B cell (primary cell): ENCODE measurements around the gene NEUROD2. TPM values are rescaled to one million over a fixed set of nuclear protein-coding genes. Genes with fewer than 3 reads are reported as not detected.

ENCODE experiments used
- ATAC-seq: fragments of 200-7000 bp; cut with Tn5 transposase; one replicate; pipeline ENCODE4 v1.10.0; 2021; ENCODE audit warnings: low read depth, mild to moderate bottlenecking, moderate number of reproducible peaks, moderate library complexity
- CTCF ChIA-PET: fragments of 350-600 bp; sonication (Branson Sonifier 250); formaldehyde crosslinking; loops from one replicate; lab custom pipeline; 2021; ENCODE audit warnings: antibody characterized with exemption, inconsistent platforms; lab: Charles Lee
- POLR2A ChIA-PET: fragments of 350-600 bp; sonication (Branson Sonifier 250); formaldehyde crosslinking; loops from one replicate; lab custom pipeline; 2021; ENCODE audit warnings: antibody characterized with exemption; lab: Charles Lee
- DNase-seq: peaks from one replicate; pipeline ENCODE4 v3.0.0; 2013
- H2AFZ ChIP-seq: 2 replicates; pipeline ENCODE4 v1.6.1; 2012; ENCODE audit warnings: mild to moderate bottlenecking, low read depth, low read length; ENCODE audit not compliant: insufficient read depth, poor library complexity, severe bottlenecking
- H3K27ac ChIP-seq, 2 donors: 1 replicate in 1 of 2; 2 replicates in 1 of 2; pipeline ENCODE4 v1.5.1; 2012 to 2013; ENCODE audit warnings: low read length in 2 of 2, mild to moderate bottlenecking in 2 of 2, moderate library complexity in 1 of 2
- H3K27me3 ChIP-seq, 4 experiments: fragments of 200-600 bp in 1 of 4; sonication (generic) in 1 of 4; replicated peaks in 1 of 4; 1 replicate in 2 of 4; 2 replicates in 2 of 4; pipeline versions ENCODE4 v1.6.1 to v1.7.0; 2013 to 2016; ENCODE audit warnings: low read length in 3 of 4, mild to moderate bottlenecking in 2 of 4, mixed read lengths in 1 of 4, moderate library complexity in 1 of 4; ENCODE audit not compliant: insufficient read depth in 4 of 4, control insufficient read depth in 3 of 4; ENCODE audit errors: control extremely low read depth in 1 of 4
- H3K36me3 ChIP-seq, 2 experiments: replicated peaks in 1 of 2; 1 replicate in 1 of 2; 2 replicates in 1 of 2; pipeline versions ENCODE4 v1.6.1 to v1.7.1; 2013; ENCODE audit warnings: low read length in 1 of 2; ENCODE audit not compliant: insufficient read depth in 2 of 2, control insufficient read depth in 1 of 2; ENCODE audit errors: control extremely low read depth in 1 of 2, extremely low read depth in 1 of 2
- H3K4me1 ChIP-seq, 2 donors: fragments of 200-600 bp in 1 of 2; sonication (generic) in 1 of 2; 1 replicate in 1 of 2; 2 replicates in 1 of 2; pipeline versions ENCODE4 v1.5.1 to v1.6.1; 2013 to 2017; ENCODE audit warnings: low read length in 2 of 2; ENCODE audit not compliant: control insufficient read depth in 2 of 2, insufficient read depth in 2 of 2
- H3K4me2 ChIP-seq: replicated peaks from 2 replicates; pipeline ENCODE3; 2012; ENCODE audit warnings: mild to moderate bottlenecking, low read depth, low read length; ENCODE audit not compliant: poor library complexity, severe bottlenecking
- H3K4me3 ChIP-seq, 5 experiments: fragments of 200-600 bp in 1 of 5; sonication (generic) in 1 of 5; 1 replicate in 3 of 5; 2 replicates in 2 of 5; pipeline versions ENCODE4 v1.5.1 to v1.7.0; 2011 to 2016; ENCODE audit warnings: low read length in 4 of 5, mild to moderate bottlenecking in 4 of 5, low read depth in 2 of 5, control low read depth in 1 of 5, moderate library complexity in 1 of 5; ENCODE audit not compliant: insufficient read depth in 1 of 5; ENCODE audit errors: control extremely low read depth in 1 of 5, extremely low read depth in 1 of 5
- H3K79me2 ChIP-seq: fragments of 200-600 bp; sonication (generic); one replicate; pipeline ENCODE4 v1.6.0; 2016; ENCODE audit warnings: low read length; ENCODE audit not compliant: control insufficient read depth, insufficient read depth
- H3K9ac ChIP-seq: fragments of 200-600 bp; sonication (generic); 2 replicates; pipeline ENCODE4 v1.6.1; 2017; ENCODE audit warnings: mild to moderate bottlenecking, low read length, moderate library complexity
- H3K9me3 ChIP-seq, 3 donors: one replicate each; pipeline versions ENCODE4 v1.6.1 to v1.7.1; 2013; ENCODE audit warnings: low read length in 2 of 3; ENCODE audit not compliant: control insufficient read depth in 2 of 3, insufficient read depth in 1 of 3; ENCODE audit errors: control extremely low read depth in 1 of 3
- H4K20me1 ChIP-seq: 2 replicates; pipeline ENCODE4 v1.6.0; 2012; ENCODE audit warnings: mild to moderate bottlenecking, low read length; ENCODE audit not compliant: insufficient read depth, control insufficient read depth, poor library complexity, severe bottlenecking
- H3K27ac Mint-ChIP-seq: one replicate; pipeline ENCODE4 v1.8.0; 2021; ENCODE audit warnings: mixed read lengths
- H3K27me3 Mint-ChIP-seq: one replicate; pipeline ENCODE4 v1.8.0; 2021; ENCODE audit warnings: mixed read lengths
- H3K4me1 Mint-ChIP-seq: one replicate; pipeline ENCODE4 v1.8.0; 2021; ENCODE audit warnings: mixed read lengths
- H3K4me3 Mint-ChIP-seq: one replicate; pipeline ENCODE4 v1.8.0; 2021; ENCODE audit warnings: mixed read lengths
- H3K9me3 Mint-ChIP-seq: one replicate; pipeline ENCODE4 v1.8.0; 2022; ENCODE audit warnings: mixed read lengths; ENCODE audit not compliant: insufficient read depth
- EZH2 ChIP-seq: IDR thresholded peaks from 2 replicates; pipeline ENCODE4 v1.6.1; 2012; ENCODE audit warnings: borderline replicate concordance, low read depth, mild to moderate bottlenecking, moderate library complexity, low read length; ENCODE audit not compliant: insufficient read depth, poor library complexity, severe bottlenecking
- WGBS: methylation state at CpG from one replicate; pipeline ENCODE4 v1.1.5; 2013; ENCODE audit warnings: missing lambda C conversion rate; ENCODE audit not compliant: insufficient coverage; 5-methylcytosine and 5-hydroxymethylcytosine counted together
- intact Hi-C: fragments of 100-400 bp; cut with micrococcal nuclease; formaldehyde crosslinking; loops from one replicate; pipeline ENCODE4 v1.10.0; 2022
- polyA plus RNA-seq: library from polyadenylated mRNA; depleted of rRNA; stranded (reverse); fragments of >200 nt; gene quantifications from 2 replicates; pipeline ENCODE4 v1.2.3, GENCODE V29; 2012
- total RNA-seq, 2 donors: library from RNA; stranded (reverse); fragments of 120-200 nt in 1 of 2; gene quantifications; 1 replicate in 1 of 2; 2 replicates in 1 of 2; pipeline versions ENCODE4 v1.2.3 to v1.2.4, GENCODE V29; 2013 to 2022
- TF ChIP-seq, protein P1 (sequence below): fragments of 200-600 bp; IDR thresholded peaks from one replicate; pipeline ENCODE4 v1.8.0; 2022; ENCODE audit warnings: antibody characterized with exemption, mild to moderate bottlenecking

The NEUROD2 gene
- total and polyA plus RNA-seq, 2 donors (not counting 1 experiment from before 2014, with no cell fraction given) = 0.04 TPM; not detected in 1

DNA sequence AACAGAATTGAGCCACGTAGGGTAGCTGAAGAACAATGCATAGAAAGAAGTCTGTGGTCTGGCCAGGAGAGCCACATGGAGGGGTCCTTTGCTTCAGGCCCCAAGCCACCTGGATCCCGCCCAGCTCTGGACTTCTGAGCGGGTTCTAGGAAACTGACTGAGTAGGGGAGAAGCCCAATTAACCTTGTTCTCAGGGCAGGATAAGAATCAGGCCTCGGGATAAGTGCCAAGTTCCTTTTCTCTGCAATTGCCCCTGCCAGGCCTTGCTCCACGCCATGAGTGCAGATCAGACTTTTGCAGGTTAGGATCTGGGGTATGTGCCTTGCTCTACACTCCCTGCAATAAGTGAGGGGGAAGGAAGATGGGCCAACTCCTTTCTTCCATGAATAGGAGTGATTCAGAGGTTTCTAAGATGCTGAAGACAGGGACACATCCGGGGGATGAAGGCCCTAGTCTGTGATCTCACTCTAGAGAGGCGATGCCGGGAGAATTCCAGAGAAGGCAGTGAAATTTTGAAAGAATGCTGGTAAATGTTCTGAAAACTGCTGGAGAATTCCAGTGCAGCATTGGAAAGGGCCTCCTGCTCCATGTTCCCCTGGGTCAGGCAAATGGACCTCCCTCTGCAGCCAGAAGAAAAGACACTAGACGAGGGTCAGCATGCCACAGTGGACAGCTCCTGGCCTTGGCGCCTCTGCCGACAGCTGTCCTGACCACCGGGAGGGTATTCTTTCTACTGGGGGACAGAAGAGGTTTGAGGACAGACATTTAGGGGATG is 5.8 kb downstream of the NEUROD2 start:
- no peak overlapping the region for H3K27ac Mint-ChIP-seq
- ATAC-seq = no peak
- H4K20me1 ChIP-seq = peaks cover 3% of the 10 kb centered on the region
- peaks cover 62 to 66% of the 10 kb centered on the region in 2 donors for H3K4me1 ChIP-seq
- no peaks in the 10 kb centered on the region for H3K79me2 ChIP-seq
- POLR2A ChIA-PET = no interaction called here
- no peak overlapping the region for H3K4me2 ChIP-seq
- CTCF ChIA-PET = interaction anchor here (0.8 to 1.0 kb wide), 2 partner anchors 20 kb away, joined by 4 read pairs; no protein-coding TSS in a partner anchor
- no peak overlapping the region for H3K4me3 Mint-ChIP-seq
- no peak overlapping the region for H3K9ac ChIP-seq
- TF ChIP-seq, protein P1, sequence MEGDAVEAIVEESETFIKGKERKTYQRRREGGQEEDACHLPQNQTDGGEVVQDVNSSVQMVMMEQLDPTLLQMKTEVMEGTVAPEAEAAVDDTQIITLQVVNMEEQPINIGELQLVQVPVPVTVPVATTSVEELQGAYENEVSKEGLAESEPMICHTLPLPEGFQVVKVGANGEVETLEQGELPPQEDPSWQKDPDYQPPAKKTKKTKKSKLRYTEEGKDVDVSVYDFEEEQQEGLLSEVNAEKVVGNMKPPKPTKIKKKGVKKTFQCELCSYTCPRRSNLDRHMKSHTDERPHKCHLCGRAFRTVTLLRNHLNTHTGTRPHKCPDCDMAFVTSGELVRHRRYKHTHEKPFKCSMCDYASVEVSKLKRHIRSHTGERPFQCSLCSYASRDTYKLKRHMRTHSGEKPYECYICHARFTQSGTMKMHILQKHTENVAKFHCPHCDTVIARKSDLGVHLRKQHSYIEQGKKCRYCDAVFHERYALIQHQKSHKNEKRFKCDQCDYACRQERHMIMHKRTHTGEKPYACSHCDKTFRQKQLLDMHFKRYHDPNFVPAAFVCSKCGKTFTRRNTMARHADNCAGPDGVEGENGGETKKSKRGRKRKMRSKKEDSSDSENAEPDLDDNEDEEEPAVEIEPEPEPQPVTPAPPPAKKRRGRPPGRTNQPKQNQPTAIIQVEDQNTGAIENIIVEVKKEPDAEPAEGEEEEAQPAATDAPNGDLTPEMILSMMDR = no peak
- no peak for TF ChIP-seq EZH2
- peaks cover 63% of the 10 kb centered on the region for H3K27me3 Mint-ChIP-seq
- no peak overlapping the region for H2AFZ ChIP-seq
- 34% methylated on average over 8 of the region's 12 CpGs for WGBS
- H3K4me1 Mint-ChIP-seq = peaks cover 46% of the 10 kb centered on the region
- peaks cover 0 to 50% (median 0%) of the 10 kb centered on the region in 3 donors for H3K9me3 ChIP-seq
- intact Hi-C loops = no loop called here
- H3K27me3 ChIP-seq = peaks cover 0 to 96% (median 71%) of the 10 kb centered on the region in 4 experiments
- no peak overlapping the region for H3K27ac ChIP-seq
- no peaks in the 10 kb centered on the region for H3K9me3 Mint-ChIP-seq
- no peaks in the 10 kb centered on the region for H3K36me3 ChIP-seq
- peak; percentile 23 for DNase-seq
- no peak overlapping the region for H3K4me3 ChIP-seq
